Lower lobe of right lung (tissue), 2 donors: Measurements from ENCODE around the gene STK35. TPM values are rescaled to one million over a fixed set of nuclear protein-coding genes. Genes with fewer than 3 reads are reported as not detected.
"Not testable (repeated sequence)": the region's sequence is repeated elsewhere in the genome, so short reads cannot be mapped to it uniquely, and the experiment has no call there.

ENCODE experiments used
- ATAC-seq, 2 donors: fragments of 200-7000 bp; cut with Tn5 transposase; one replicate each; pipeline ENCODE4 v1.9.1; 2020 to 2022; ENCODE audit warnings: mild to moderate bottlenecking in 2 of 2, moderate library complexity in 2 of 2
- DNase-seq: peaks from one replicate; pipeline ENCODE4 v3.0.0-alpha.2; 2020
- H3K27ac ChIP-seq: fragments of 200-600 bp; one replicate; pipeline ENCODE4 v1.8.0; 2022
- H3K27me3 ChIP-seq: fragments of 200-600 bp; one replicate; pipeline ENCODE4 v1.8.0; 2022; ENCODE audit warnings: low read depth
- H3K36me3 ChIP-seq: fragments of 200-600 bp; one replicate; pipeline ENCODE4 v1.8.0; 2022; ENCODE audit warnings: mild to moderate bottlenecking
- H3K4me1 ChIP-seq: fragments of 200-600 bp; one replicate; pipeline ENCODE4 v1.8.0; 2022
- H3K4me3 ChIP-seq: fragments of 200-600 bp; one replicate; pipeline ENCODE4 v1.8.0; 2022; ENCODE audit warnings: mild to moderate bottlenecking
- H3K9me3 ChIP-seq: fragments of 200-600 bp; one replicate; pipeline ENCODE4 v1.8.0; 2022
- CTCF ChIP-seq: fragments of 200-600 bp; IDR thresholded peaks from one replicate; pipeline ENCODE4 v1.8.0; 2022; ENCODE audit warnings: antibody characterized with exemption, mild to moderate bottlenecking
- intact Hi-C: fragments of 100-400 bp; cut with DNase I; formaldehyde crosslinking; loops from one replicate; pipeline ENCODE4 v1.11.0; 2022
- total RNA-seq: library from RNA; stranded (reverse); fragmentation: NEBNext Ultra II Directional; extraction: Animal tissue kit (Norgen Biotek cat#: 25700); gene quantifications from one replicate; pipeline ENCODE4 v1.2.1, GENCODE V29; 2021
- donor health status: DM: no; HTN: yes; CAD: no; lungs with severe emphysema.

Gene STK35
- total RNA-seq, 1 donor from 2014 or later, result 13.9 TPM

- ATAC-seq (no peak), DNase-seq (no peak)
- Histone ChIP-seq H3K27me3 (peaks cover 4% of the 10 kb centered on the region), H3K4me3 (no peak overlapping the region), H3K4me1 (no peaks in the 10 kb centered on the region), H3K36me3 (no peaks in the 10 kb centered on the region), H3K9me3 (no peaks in the 10 kb centered on the region), H3K27ac (no peak overlapping the region)
- intact Hi-C loops, result no loop called here
- TF ChIP-seq CTCF, result no peak
These were observed 77.6 kb downstream of the STK35 start for GRCh38 chr20:2179233-2179580.

- DNase-seq (no peak), ATAC-seq (no peak)
- TF ChIP-seq CTCF, result no peak
- Histone ChIP-seq H3K4me1 (no peaks in the 10 kb centered on the region), H3K27ac (no peak overlapping the region), H3K27me3 (no peaks in the 10 kb centered on the region), H3K4me3 (no peak overlapping the region), H3K9me3 (no peaks in the 10 kb centered on the region), H3K36me3 (no peaks in the 10 kb centered on the region)
- intact Hi-C loops, result no loop called here
These were observed 78.3 kb downstream of the STK35 start for GRCh38 chr20:2179949-2180348.

- H3K36me3 ChIP-seq, result no peaks in the 10 kb centered on the region
- no peak overlapping the region for H3K4me3 ChIP-seq
- H3K9me3 ChIP-seq, result no peaks in the 10 kb centered on the region
- H3K4me1 ChIP-seq, result no peaks in the 10 kb centered on the region
- no peak for DNase-seq
- intact Hi-C loops, result no loop called here
- no peaks in the 10 kb centered on the region for H3K27me3 ChIP-seq
- no peak for TF ChIP-seq CTCF
- ATAC-seq, result no peak
- H3K27ac ChIP-seq, result no peak overlapping the region
These were observed 81.8 kb downstream of the STK35 start for GRCh38 chr20:2183381-2183780.

DNA sequence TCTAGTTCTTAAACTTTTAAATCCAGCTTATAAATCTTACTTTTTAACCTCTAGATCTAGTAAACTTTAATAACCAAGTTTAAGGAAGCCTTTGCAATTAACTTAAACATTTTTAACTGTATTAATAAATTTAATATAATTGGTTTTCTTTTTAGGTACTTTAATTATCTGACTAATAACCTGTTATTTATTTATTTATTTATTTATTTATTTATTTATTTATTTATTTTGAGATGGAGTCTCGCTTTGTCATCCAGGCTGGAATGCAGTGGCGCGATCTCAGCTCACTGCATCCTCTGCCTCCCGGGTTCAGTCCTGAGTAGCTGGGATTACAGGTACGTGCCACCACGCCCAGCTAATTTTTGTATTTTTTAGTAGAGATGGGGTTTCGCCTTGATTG is 83.3 kb downstream of the STK35 start:
- DNase-seq, intact Hi-C loops, H3K9me3 ChIP-seq, H3K4me3 ChIP-seq, ATAC-seq, H3K27me3 ChIP-seq, H3K36me3 ChIP-seq, H3K27ac ChIP-seq, H3K4me1 ChIP-seq: not testable (repeated sequence)

- Histone ChIP-seq H3K27me3 (peaks cover 11% of the 10 kb centered on the region), H3K9me3 (no peaks in the 10 kb centered on the region), H3K4me1 (no peaks in the 10 kb centered on the region), H3K4me3 (no peak overlapping the region), H3K36me3 (no peaks in the 10 kb centered on the region), H3K27ac (no peak overlapping the region)
- TF ChIP-seq CTCF, result no peak
- peak in 1 of 2 donors; percentile 32 for ATAC-seq
- intact Hi-C loops, result no loop called here
- no peak for DNase-seq
These were observed 94.0 kb downstream of the STK35 start for GRCh38 chr20:2195614-2196013.

DNA sequence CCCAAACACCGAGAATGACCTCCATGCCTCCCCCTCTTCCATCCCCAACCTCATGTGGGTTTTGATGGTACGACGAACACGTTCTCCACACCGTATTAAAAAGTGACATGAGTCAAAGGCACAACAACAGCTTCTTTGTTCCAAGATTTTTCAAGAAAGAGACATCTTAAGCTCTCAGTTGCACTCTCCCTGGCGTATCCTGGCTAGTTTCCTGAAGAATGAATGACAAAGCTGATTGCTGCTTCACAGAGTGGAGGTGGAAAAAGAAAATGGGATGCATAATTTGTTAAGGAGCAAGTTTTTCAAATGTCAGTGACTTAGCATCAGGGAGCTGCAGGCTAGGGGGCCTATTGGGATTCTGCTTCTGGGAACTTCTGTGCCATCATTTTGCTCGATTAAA is 95.5 kb downstream of the STK35 start:
- no peak overlapping the region for H3K4me3 ChIP-seq
- no peak overlapping the region for H3K27ac ChIP-seq
- peaks cover 11% of the 10 kb centered on the region for H3K27me3 ChIP-seq
- DNase-seq, result no peak
- TF ChIP-seq CTCF, result no peak
- intact Hi-C loops, result no loop called here
- no peaks in the 10 kb centered on the region for H3K36me3 ChIP-seq
- ATAC-seq, result no peak
- H3K9me3 ChIP-seq, result no peaks in the 10 kb centered on the region
- H3K4me1 ChIP-seq, result no peaks in the 10 kb centered on the region

Other genes with a start within 250 kb of the STK35 start
- gene SIRPA, start 206.4 kb upstream of the STK35 start, total RNA-seq, result 130 TPM
- not detected for gene PDYN, start 107.8 kb upstream of the STK35 start, total RNA-seq
- 0.32 TPM for gene TGM3, start 194.2 kb downstream of the STK35 start, total RNA-seq